IMR-90 (cell line): ENCODE data around the gene ZFYVE26. TPM values are rescaled to one million over a fixed set of nuclear protein-coding genes. Genes with fewer than 3 reads are reported as not detected.

ENCODE experiments used
- ATAC-seq: fragments of 200-7000 bp; cut with Tn5 transposase; 2 replicates; pipeline ENCODE4 v1.9.1; 2020; ENCODE audit warnings: low read depth, mild to moderate bottlenecking, moderate library complexity
- BruUV-seq: library from RNA; stranded (reverse); fragments of 400-500 nt; replicated peaks from 2 replicates; lab custom pipeline; 2021; lab: Mats Ljungman, UMichigan
- CTCF ChIA-PET: fragments of 300-600 bp; formaldehyde crosslinking; extraction: SDS; loops from one replicate; lab custom pipeline; 2021; ENCODE audit warnings: antibody characterized with exemption; lab: Yijun Ruan, JAX
- POLR2A ChIA-PET: fragments of 300-600 bp; sonication (Branson Sonifier 250); formaldehyde crosslinking; loops from one replicate; lab custom pipeline; 2022; ENCODE audit warnings: antibody characterized with exemption; ENCODE audit not compliant: unreplicated experiment; lab: Charles Lee
- DNase-seq: peaks from one replicate; pipeline ENCODE4 v3.0.0; 2013
- H2AFZ ChIP-seq: replicated peaks from 2 replicates; pipeline ENCODE3; 2013; ENCODE audit warnings: low read length, mild to moderate bottlenecking; ENCODE audit not compliant: poor library complexity
- H2AK5ac ChIP-seq: 2 replicates; pipeline ENCODE4 v1.6.1; 2013; ENCODE audit warnings: low read depth, low read length, inconsistent platforms
- H2AK9ac ChIP-seq: replicated peaks from 2 replicates; pipeline ENCODE3; 2013; ENCODE audit warnings: mild to moderate bottlenecking, low read depth, low read length, moderate library complexity; ENCODE audit not compliant: poor library complexity
- H2BK120ac ChIP-seq: 2 replicates; pipeline ENCODE4 v1.6.1; 2013; ENCODE audit warnings: low read depth, low read length, inconsistent platforms
- H2BK15ac ChIP-seq: 3 replicates; pipeline ENCODE4 v1.6.1; 2013; ENCODE audit warnings: low read depth, low read length, inconsistent platforms
- H2BK20ac ChIP-seq: 2 replicates; pipeline ENCODE4 v1.6.1; 2013; ENCODE audit warnings: low read depth, mild to moderate bottlenecking, inconsistent platforms, low read length, moderate library complexity
- H2BK5ac ChIP-seq: 2 replicates; pipeline ENCODE4 v1.6.1; 2013; ENCODE audit warnings: mild to moderate bottlenecking, low read depth, low read length, inconsistent platforms; ENCODE audit not compliant: poor library complexity, severe bottlenecking
- H3K14ac ChIP-seq: replicated peaks from 2 replicates; pipeline ENCODE4 v1.6.1; 2013; ENCODE audit warnings: low read depth, low read length, inconsistent platforms
- H3K18ac ChIP-seq: 2 replicates; pipeline ENCODE4 v1.6.1; 2013; ENCODE audit warnings: low read depth, low read length, control low read depth
- H3K23ac ChIP-seq: 2 replicates; pipeline ENCODE4 v1.6.1; 2013; ENCODE audit warnings: low read depth, low read length, inconsistent platforms
- H3K27ac ChIP-seq: 2 replicates; pipeline ENCODE4 v1.5.1; 2013; ENCODE audit warnings: mild to moderate bottlenecking, control low read depth, low read length; ENCODE audit not compliant: insufficient read depth
- H3K27me3 ChIP-seq: 2 replicates; pipeline ENCODE4 v1.6.1; 2013; ENCODE audit warnings: low read length; ENCODE audit not compliant: control insufficient read depth, insufficient read depth
- H3K36me3 ChIP-seq: 2 replicates; pipeline ENCODE4 v1.6.1; 2013; ENCODE audit warnings: low read length, mixed read lengths; ENCODE audit not compliant: control insufficient read depth, insufficient read depth
- H3K4ac ChIP-seq: 2 replicates; pipeline ENCODE4 v1.6.1; 2013; ENCODE audit warnings: low read depth, low read length, inconsistent platforms
- H3K4me1 ChIP-seq: 2 replicates; pipeline ENCODE4 v1.6.1; 2013; ENCODE audit warnings: low read length, mixed read lengths; ENCODE audit not compliant: control insufficient read depth, insufficient read depth
- H3K4me2 ChIP-seq: 2 replicates; pipeline ENCODE4 v1.6.1; 2013; ENCODE audit warnings: low read depth, mild to moderate bottlenecking, control low read depth, low read length, moderate library complexity
- H3K4me3 ChIP-seq: 2 replicates; pipeline ENCODE4 v1.5.1; 2013; ENCODE audit warnings: low read depth, mild to moderate bottlenecking, control low read depth, low read length, moderate library complexity; ENCODE audit not compliant: insufficient read depth
- H3K56ac ChIP-seq: 2 replicates; pipeline ENCODE4 v1.6.1; 2013; ENCODE audit warnings: low read length, inconsistent platforms; ENCODE audit not compliant: insufficient read depth; ENCODE audit errors: extremely low read depth
- H3K79me1 ChIP-seq, 2 experiments: 2 replicates each; pipeline ENCODE4 v1.6.1; 2013; ENCODE audit warnings: low read length in 2 of 2, inconsistent platforms in 1 of 2, low read depth in 1 of 2
- H3K9ac ChIP-seq: 2 replicates; pipeline ENCODE4 v1.6.1; 2013; ENCODE audit warnings: low read depth, low read length, control low read depth
- H3K9me1 ChIP-seq: 2 replicates; pipeline ENCODE4 v1.6.1; 2013; ENCODE audit warnings: low read length, inconsistent platforms; ENCODE audit not compliant: insufficient read depth
- H3K9me3 ChIP-seq: 2 replicates; pipeline ENCODE4 v1.6.1; 2013; ENCODE audit warnings: low read length; ENCODE audit not compliant: control insufficient read depth, insufficient read depth
- H4K20me1 ChIP-seq: 2 replicates; pipeline ENCODE4 v1.6.1; 2013; ENCODE audit warnings: low read length, inconsistent platforms; ENCODE audit not compliant: insufficient read depth
- H4K5ac ChIP-seq: 2 replicates; pipeline ENCODE4 v1.6.1; 2013; ENCODE audit warnings: mild to moderate bottlenecking, low read depth, low read length, control low read depth
- H4K8ac ChIP-seq, 2 experiments: 2 replicates each; pipeline ENCODE4 v1.6.1; 2013; ENCODE audit warnings: low read depth in 2 of 2, low read length in 2 of 2, control low read depth in 1 of 2, inconsistent platforms in 1 of 2
- H4K91ac ChIP-seq: 2 replicates; pipeline ENCODE4 v1.6.1; 2013; ENCODE audit warnings: low read depth, low read length, inconsistent platforms; ENCODE audit not compliant: insufficient read depth
- BHLHE40 ChIP-seq: fragments of 150-350 bp; IDR thresholded peaks from 2 replicates; pipeline ENCODE4 v1.6.1; 2016; ENCODE audit warnings: mild to moderate bottlenecking, low read depth, low read length
- CHD1 ChIP-seq: IDR thresholded peaks from 2 replicates; pipeline ENCODE4 v1.6.1; 2012; ENCODE audit warnings: low read depth, low read length, improper control_type of control experiment
- RFX5 ChIP-seq: IDR thresholded peaks from 2 replicates; pipeline ENCODE4 v1.8.0; 2012; ENCODE audit warnings: low read depth, mild to moderate bottlenecking, low read length, moderate library complexity
- whole genome bisulfite sequencing, 2 experiments: methylation state at CpG; one replicate each; pipeline versions ENCODE4 v1.1.5 to v1.1.7; 2013; ENCODE audit warnings: missing lambda C conversion rate in 2 of 2; ENCODE audit not compliant: insufficient read length in 1 of 2; ENCODE audit errors: extremely low coverage in 2 of 2; 5-methylcytosine and 5-hydroxymethylcytosine counted together
- dilution Hi-C: fragments of 300-500 bp; cut with HindIII; formaldehyde crosslinking; loops from one replicate; pipeline ENCODE4 v1.14.3; 2018; ENCODE audit warnings: low sequenced_read_pairs; ENCODE audit not compliant: unreplicated experiment
- in situ Hi-C: fragments of 300-500 bp; cut with MboI; formaldehyde crosslinking; loops from 3 replicates; pipeline ENCODE4 v1.14.3; 2019; ENCODE audit warnings: low sequenced_read_pairs, inconsistent platforms, mixed read lengths
- intact Hi-C: fragments of 100-400 bp; cut with micrococcal nuclease; formaldehyde crosslinking; loops from 2 replicates; pipeline ENCODE4 v1.10.0; 2022
- polyA plus RNA-seq, 3 experiments: library from polyadenylated mRNA; depleted of rRNA; stranded (reverse); fragments of >200 nt; gene quantifications; 2 replicates each; pipeline ENCODE4 v1.2.3, GENCODE V29; 2012; ENCODE audit warnings: low replicate concordance in 1 of 3
- total RNA-seq: library from RNA; depleted of rRNA; stranded (reverse); fragments of >200 nt; gene quantifications from 2 replicates; pipeline ENCODE4 v1.2.3, GENCODE V29; 2012
- TF ChIP-seq, protein P1 (sequence below): fragments of 150-350 bp; IDR thresholded peaks from 2 replicates; pipeline ENCODE4 v1.6.1; 2016; ENCODE audit warnings: low read depth, mild to moderate bottlenecking, low read length, moderate library complexity, borderline replicate concordance

ZFYVE26 gene
- total and polyA plus RNA-seq, 2 of the 4 experiments (the other 2 are of a cell fraction), result 6.0 to 11.1 TPM

DNA sequence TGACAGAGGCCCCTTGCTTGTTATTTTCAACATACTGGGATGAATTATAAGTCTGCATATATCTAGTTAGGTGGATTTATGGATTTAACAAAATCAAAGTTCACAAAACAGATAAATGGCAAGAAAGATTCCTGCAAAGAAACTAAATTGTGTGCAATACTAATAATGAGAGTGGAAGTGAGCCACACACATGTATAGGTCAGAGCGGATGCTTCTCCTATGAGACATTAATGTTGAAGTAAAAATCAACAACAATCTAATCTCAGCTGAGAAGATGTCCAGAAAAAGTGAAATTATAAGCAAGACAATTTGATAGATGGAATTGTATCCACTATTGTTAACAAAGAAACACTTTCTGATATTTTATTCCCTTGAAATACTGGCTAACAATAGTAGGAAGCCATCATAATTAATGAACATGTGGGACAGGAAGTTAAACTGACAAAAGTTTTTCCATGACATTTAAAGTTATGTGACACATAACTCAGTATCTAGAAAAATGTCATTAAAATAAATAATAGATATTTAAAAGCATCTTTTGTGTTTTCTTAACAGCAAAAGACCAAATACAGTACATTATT, 42.9 kb upstream of the ZFYVE26 start:
- CTCF ChIA-PET, result no interaction called here
- no TSS peak for BruUV-seq
- H4K91ac ChIP-seq, result no peak overlapping the region
- in situ Hi-C loops, result no loop called here
- H3K79me1 ChIP-seq, result no peaks in the 10 kb centered on the region
- ATAC-seq (no peak), DNase-seq (peak; percentile 12)
- H3K56ac ChIP-seq, result no peak overlapping the region
- no peak overlapping the region for H4K8ac ChIP-seq
- H2BK20ac ChIP-seq, result no peak overlapping the region
- H3K4ac ChIP-seq, result no peak overlapping the region; the same call in 1 of the 2 replicates
- no peak overlapping the region for H2BK120ac ChIP-seq
- WGBS, 2 experiments, result no CpG with 5 or more reads among the region's 1 CpG
- POLR2A ChIA-PET, result no interaction called here
- H4K5ac ChIP-seq, result no peak overlapping the region
- H3K9me1 ChIP-seq, result 0 out of 2 replicates have a peak, but pooled peaks cover 3% of the 10 kb centered on the region
- H3K27me3 ChIP-seq, result no peaks in the 10 kb centered on the region
- H3K23ac ChIP-seq, result no peak overlapping the region
- H2BK5ac ChIP-seq, result no peak overlapping the region
- no peak overlapping the region for H3K4me3 ChIP-seq
- H4K20me1 ChIP-seq, result no peaks in the 10 kb centered on the region
- H2BK15ac ChIP-seq, result no peak overlapping the region
- no peak overlapping the region for H3K18ac ChIP-seq
- no peak overlapping the region for H3K9ac ChIP-seq
- intact Hi-C loops, result no loop called here
- H3K27ac ChIP-seq, result no peak overlapping the region
- TF ChIP-seq, protein P1, sequence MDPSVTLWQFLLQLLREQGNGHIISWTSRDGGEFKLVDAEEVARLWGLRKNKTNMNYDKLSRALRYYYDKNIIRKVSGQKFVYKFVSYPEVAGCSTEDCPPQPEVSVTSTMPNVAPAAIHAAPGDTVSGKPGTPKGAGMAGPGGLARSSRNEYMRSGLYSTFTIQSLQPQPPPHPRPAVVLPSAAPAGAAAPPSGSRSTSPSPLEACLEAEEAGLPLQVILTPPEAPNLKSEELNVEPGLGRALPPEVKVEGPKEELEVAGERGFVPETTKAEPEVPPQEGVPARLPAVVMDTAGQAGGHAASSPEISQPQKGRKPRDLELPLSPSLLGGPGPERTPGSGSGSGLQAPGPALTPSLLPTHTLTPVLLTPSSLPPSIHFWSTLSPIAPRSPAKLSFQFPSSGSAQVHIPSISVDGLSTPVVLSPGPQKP, result no peak
- TF ChIP-seq RFX5 (no peak), CHD1 (no peak), BHLHE40 (no peak)
- no peak overlapping the region for H2AK9ac ChIP-seq
- no peaks in the 10 kb centered on the region for H3K9me3 ChIP-seq
- no peak overlapping the region for H3K14ac ChIP-seq
- no peak overlapping the region for H2AFZ ChIP-seq
- dilution Hi-C loops, result no loop called here
- no peaks in the 10 kb centered on the region for H3K36me3 ChIP-seq
- H3K4me1 ChIP-seq, result no peaks in the 10 kb centered on the region
- no peak overlapping the region for H3K4me2 ChIP-seq
- no peak overlapping the region for H2AK5ac ChIP-seq
